ENCODE data around the gene LAMA2.

DNA sequence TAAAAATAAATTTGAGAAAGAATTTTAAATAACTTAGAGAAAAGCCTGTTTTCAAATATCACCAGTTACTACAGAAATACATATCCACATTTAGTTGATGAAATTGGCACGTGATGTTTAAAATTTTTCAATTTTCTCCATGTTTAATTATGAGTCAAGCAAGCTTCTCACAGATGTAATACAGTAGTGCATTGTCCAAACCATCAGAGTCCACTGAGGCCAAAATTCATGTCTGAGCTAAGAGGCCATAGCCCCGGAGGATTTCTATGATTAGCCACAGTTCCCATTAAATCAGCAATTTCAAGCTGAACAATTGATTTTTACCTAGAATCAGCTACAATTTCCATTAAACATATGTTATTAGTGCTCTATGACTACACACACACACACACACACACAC lies 387.0 kb downstream of the LAMA2 start:
- TF ChIP-seq POLR2A (IDR thresholded peaks at IDR 0.05): no peak
- TF ChIP-seq CTCF (IDR thresholded peaks at IDR 0.05): no peak

All from testis (tissue), 2 donors.